Brain microvascular endothelial cell (primary cell): ENCODE results near the gene ITPRIPL2.

Experiments used
- DNase-seq: peaks from one replicate; pipeline ENCODE4 v3.0.0-alpha.2; 2020
- H3K27ac ChIP-seq: fragments of 250-450 bp; sonication (Bioruptor Pico); 2 replicates; pipeline ENCODE4 v1.5.1; 2020; ENCODE audit warnings: mild to moderate bottlenecking, moderate library complexity
- H3K27me3 ChIP-seq: fragments of 250-450 bp; sonication (Bioruptor Pico); replicated peaks from 2 replicates; pipeline ENCODE4 v1.5.1; 2020; ENCODE audit warnings: mild to moderate bottlenecking
- H3K36me3 ChIP-seq: fragments of 250-450 bp; sonication (Bioruptor Pico); replicated peaks from 2 replicates; pipeline ENCODE4 v1.5.1; 2020; ENCODE audit warnings: mild to moderate bottlenecking
- H3K4me3 ChIP-seq: 2 replicates; pipeline ENCODE4 v1.5.1; 2011; ENCODE audit warnings: low read depth, mild to moderate bottlenecking, control low read depth, low read length, moderate library complexity
- in situ Hi-C: cut with HindIII; loops from 2 replicates; pipeline ENCODE4 v1.10.0; 2017; ENCODE audit warnings: low sequenced_read_pairs, low pct_ligation_motif_present
- TF ChIP-seq, protein P1 (sequence below): IDR thresholded peaks from 2 replicates; pipeline ENCODE4 v1.5.1; 2011; ENCODE audit warnings: low read depth, mild to moderate bottlenecking, moderate library complexity, low read length, control low read depth, inconsistent platforms; ENCODE audit errors: missing control alignments

The ITPRIPL2 gene

DNA sequence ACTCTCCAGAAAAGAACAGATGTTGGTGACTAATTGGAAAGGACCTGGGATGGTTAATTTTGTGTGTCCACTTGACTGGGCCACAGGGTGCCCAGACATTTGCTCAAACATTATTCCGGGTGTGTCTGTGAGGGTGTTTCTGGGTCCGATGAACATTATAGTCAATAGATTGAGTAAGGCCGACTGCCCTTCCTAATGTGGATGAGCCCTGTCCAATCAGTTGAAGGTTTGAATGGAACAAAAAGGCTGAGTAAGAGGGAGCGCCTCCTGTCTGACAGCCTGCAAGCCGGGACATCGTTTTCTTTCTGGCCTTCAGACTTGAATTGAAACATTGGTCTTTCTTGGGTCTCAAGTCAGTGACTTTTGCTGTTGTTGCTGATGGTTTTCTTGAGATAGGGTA lies 22.8 kb upstream of the ITPRIPL2 start:
- no peak for DNase-seq
- H3K27me3 ChIP-seq, result no peaks in the 10 kb centered on the region
- H3K27ac ChIP-seq, result no peak overlapping the region
- H3K4me3 ChIP-seq, result no peak overlapping the region
- in situ Hi-C loops, result no loop called here
- H3K36me3 ChIP-seq, result no peaks in the 10 kb centered on the region
- TF ChIP-seq, protein P1, sequence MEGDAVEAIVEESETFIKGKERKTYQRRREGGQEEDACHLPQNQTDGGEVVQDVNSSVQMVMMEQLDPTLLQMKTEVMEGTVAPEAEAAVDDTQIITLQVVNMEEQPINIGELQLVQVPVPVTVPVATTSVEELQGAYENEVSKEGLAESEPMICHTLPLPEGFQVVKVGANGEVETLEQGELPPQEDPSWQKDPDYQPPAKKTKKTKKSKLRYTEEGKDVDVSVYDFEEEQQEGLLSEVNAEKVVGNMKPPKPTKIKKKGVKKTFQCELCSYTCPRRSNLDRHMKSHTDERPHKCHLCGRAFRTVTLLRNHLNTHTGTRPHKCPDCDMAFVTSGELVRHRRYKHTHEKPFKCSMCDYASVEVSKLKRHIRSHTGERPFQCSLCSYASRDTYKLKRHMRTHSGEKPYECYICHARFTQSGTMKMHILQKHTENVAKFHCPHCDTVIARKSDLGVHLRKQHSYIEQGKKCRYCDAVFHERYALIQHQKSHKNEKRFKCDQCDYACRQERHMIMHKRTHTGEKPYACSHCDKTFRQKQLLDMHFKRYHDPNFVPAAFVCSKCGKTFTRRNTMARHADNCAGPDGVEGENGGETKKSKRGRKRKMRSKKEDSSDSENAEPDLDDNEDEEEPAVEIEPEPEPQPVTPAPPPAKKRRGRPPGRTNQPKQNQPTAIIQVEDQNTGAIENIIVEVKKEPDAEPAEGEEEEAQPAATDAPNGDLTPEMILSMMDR, result no peak

DNA sequence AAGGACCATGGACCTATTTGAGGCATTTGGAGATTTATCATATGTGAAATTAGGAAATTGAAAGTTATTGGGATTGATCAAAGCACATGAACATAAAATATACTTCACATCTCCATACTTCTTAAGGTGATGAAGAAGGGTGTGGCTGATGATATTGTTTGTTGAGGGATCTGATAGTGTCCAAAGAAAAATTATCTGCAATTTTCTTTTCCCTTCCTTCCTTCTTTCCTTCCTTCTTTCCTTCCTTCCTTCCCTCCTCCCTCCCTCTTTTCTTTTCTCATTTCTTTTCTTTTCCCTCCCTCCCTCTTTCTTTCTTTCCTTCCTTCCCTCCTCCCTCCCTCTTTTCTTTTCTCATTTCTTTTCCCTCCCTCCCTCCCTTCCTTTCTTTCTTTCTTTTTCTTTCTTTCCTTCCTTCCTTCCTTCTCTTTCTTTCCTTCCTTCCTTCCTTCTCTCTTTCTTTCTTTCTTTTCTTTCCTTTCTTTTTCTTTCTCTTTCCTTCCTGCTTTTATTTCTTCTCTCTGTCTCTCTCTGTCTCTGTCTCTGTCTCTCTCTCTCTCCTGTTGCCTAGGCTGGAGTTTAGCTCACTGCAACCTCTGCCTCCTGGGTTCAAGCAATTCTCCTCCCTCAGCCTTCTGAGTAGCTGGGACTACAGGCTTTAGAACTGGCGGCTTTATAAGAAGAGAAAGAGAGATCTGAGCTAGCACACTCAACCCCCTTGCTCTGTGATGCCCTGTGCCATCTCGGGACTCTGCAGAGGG lies 20.9 kb upstream of the ITPRIPL2 start:
- no peaks in the 10 kb centered on the region for H3K27me3 ChIP-seq
- DNase-seq, result no peak
- H3K4me3 ChIP-seq, result no peak overlapping the region
- TF ChIP-seq, protein P1, result no peak
- in situ Hi-C loops, result no loop called here
- peak overlapping the region; percentile 83 for H3K27ac ChIP-seq
- no peaks in the 10 kb centered on the region for H3K36me3 ChIP-seq

DNA sequence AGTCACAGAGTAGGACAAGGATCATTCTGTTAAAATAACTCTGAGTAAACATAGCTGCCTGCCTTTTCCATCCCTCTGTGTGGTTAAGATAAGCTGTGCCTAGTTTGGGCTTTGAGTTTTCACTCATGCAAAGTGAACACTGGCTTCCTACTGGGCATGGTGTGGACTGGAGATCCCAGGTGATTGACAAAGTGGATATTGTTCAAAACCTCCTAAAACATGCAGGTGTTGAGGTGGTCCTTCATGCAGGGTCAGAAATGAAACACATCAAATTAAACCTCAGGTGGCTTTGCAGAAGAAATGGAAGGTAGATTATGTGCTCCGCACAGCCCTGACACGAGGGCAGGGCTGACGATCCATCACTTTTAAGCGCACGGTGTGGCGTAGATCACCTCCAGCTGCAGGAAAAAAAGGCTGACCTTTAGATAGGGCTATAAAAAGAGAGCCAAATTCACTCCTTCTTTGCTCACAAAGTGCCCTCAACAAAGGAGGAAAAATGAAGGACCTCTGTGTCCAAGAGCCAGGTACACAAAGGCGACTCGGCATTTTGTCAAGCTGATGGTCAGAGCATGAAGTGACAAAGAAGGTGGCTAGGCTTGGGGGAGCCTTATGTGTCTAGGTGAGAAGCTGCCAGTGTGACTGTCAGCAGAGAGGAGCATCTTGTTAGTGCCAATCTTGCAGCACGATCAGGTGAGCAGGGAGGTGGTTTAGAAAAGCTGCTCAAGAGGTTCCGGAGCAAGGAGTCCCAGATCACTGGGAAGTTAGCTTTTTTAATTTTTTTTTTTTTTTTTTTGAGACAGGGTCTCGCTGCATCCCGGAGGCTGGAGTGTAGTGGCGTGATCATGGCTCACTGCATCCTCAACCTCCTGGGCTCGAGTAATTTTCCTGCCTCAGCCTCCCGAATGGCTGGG lies 19.9 kb upstream of the ITPRIPL2 start:
- H3K4me3 ChIP-seq, result no peak overlapping the region
- no peaks in the 10 kb centered on the region for H3K27me3 ChIP-seq
- H3K27ac ChIP-seq, result no peak overlapping the region
- in situ Hi-C loops, result no loop called here
- DNase-seq, result no peak
- H3K36me3 ChIP-seq, result no peaks in the 10 kb centered on the region
- TF ChIP-seq, protein P1, result no peak

DNA sequence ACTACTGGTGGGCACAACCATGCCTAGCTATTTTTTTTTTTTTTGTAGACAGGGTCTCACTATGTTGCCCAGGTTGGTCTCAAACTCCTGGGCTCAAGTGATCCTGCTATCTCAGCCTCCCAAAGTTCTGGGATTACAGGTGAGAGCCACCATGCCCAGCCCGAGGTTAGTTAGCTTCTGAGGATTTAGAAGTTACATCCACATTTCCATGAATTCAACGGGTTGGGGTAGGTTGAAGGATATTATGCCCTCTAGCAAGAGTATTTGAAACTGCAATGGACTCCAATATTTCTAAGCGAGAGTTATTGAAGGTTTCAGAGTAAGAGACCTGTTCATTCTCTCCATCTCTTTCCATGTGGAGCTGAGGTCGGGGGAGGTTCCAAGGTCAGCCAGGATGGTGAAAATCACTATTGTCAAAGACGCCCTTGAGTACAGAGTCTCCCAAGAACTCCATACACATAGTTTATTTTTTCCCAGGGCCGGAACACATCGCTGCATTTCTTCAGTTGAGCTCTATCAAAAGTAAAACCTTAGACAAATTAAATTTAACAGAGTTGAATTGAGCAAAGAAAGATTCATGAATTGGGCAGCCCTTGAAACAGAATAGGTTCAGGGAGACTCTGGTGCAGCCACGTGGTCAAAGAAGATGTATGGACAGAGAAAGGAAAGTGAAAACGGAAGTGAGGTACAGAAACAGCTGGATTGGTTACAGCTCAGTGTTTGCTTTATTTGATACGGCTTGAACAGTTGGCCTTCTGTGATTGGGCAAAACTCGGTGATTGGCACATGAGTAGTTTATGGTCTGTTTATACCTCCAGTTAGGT lies 19.0 kb upstream of the ITPRIPL2 start:
- Histone ChIP-seq H3K36me3 (no peaks in the 10 kb centered on the region), H3K27me3 (no peaks in the 10 kb centered on the region), H3K4me3 (no peak overlapping the region), H3K27ac (no peak overlapping the region)
- in situ Hi-C loops, result no loop called here
- no peak for DNase-seq
- TF ChIP-seq, protein P1, result no peak

DNA sequence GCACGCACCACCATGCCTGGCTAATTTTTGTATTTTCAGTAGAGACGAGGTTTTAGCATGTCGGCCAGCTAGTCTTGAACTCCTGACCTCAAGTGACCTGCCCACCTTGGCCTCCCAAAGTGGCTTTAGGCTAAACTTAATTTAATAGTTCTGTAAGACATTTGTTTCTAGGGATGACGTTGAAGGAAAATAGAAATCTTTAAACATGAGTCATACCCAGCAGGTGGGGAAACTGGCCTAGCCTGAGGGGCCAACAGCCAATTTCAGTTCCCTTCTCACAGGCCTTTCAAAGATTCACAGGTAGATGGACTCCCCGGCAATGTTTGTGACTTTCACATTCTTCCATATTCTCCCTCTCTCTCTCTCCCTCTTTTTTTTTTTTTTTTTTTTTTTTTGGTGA lies 18.1 kb upstream of the ITPRIPL2 start:
- DNase-seq, result no peak
- H3K27me3 ChIP-seq, result no peaks in the 10 kb centered on the region
- no peak overlapping the region for H3K4me3 ChIP-seq
- in situ Hi-C loops, result no loop called here
- TF ChIP-seq, protein P1, result no peak
- no peaks in the 10 kb centered on the region for H3K36me3 ChIP-seq
- H3K27ac ChIP-seq, result no peak overlapping the region
